ENCODE data around the gene FKBP7. TPM values are rescaled to one million over a fixed set of nuclear protein-coding genes. Genes with fewer than 3 reads are reported as not detected.

Gene FKBP7
- total and polyA plus RNA-seq, 2 donors from 2014 or later, result 8.2 to 10.8 TPM

GRCh38 chr2:178441426-178441825 lies 37.0 kb downstream of the FKBP7 start:
- H3K36me3 ChIP-seq (ENCODE audit: control insufficient read depth in 2 of 3, insufficient read depth in 3 of 3, low read length in 3 of 3), result peaks cover 14 to 47% (median 19%) of the 10 kb centered on the region in 3 donors
- intact Hi-C loops (cut with DNase I), result no loop called here
- no peak overlapping the region for H3K27ac ChIP-seq (ENCODE audit: low read depth in 2 of 2, low read length in 2 of 2)

GRCh38 chr2:178436662-178437061 lies 41.7 kb downstream of the FKBP7 start:
- FAIRE-seq (no peak), DNase-seq (no peak)
- intact Hi-C loops (cut with DNase I), result no loop called here
- Histone ChIP-seq H3K36me3 (ENCODE audit: control insufficient read depth in 2 of 3, insufficient read depth in 3 of 3, low read length in 3 of 3) (peaks cover 20 to 43% (median 20%) of the 10 kb centered on the region in 3 donors), H3K4me3 (ENCODE audit: low read length in 3 of 3) (no peak overlapping the region), H3K9me3 (ENCODE audit: control insufficient read depth in 2 of 3, insufficient read depth in 1 of 3, low read length in 3 of 3) (no peaks in the 10 kb centered on the region), H3K27me3 (ENCODE audit: control insufficient read depth, insufficient read depth, low read length) (no peaks in the 10 kb centered on the region), H3K27ac (ENCODE audit: low read depth in 2 of 2, low read length in 2 of 2) (no peak overlapping the region), H3K4me1 (ENCODE audit: control insufficient read depth in 2 of 3, insufficient read depth in 2 of 3, low read depth in 1 of 3, low read length in 3 of 3) (no peaks in the 10 kb centered on the region), H3K9ac (ENCODE audit: low read length in 3 of 3) (no peak overlapping the region)
- no peak for TF ChIP-seq CTCF (IDR thresholded peaks at IDR 0.05; ENCODE audit: borderline replicate concordance, extremely low read depth, insufficient read depth)

More at GRCh38 chr2:178441426-178441825, 37.0 kb downstream of the FKBP7 start:
- no peak overlapping the region for H3K4me3 ChIP-seq (ENCODE audit: low read length in 3 of 3)
- FAIRE-seq (no peak), DNase-seq (no peak)
- no peaks in the 10 kb centered on the region for H3K9me3 ChIP-seq (ENCODE audit: control insufficient read depth in 2 of 3, insufficient read depth in 1 of 3, low read length in 3 of 3)
- no peaks in the 10 kb centered on the region for H3K4me1 ChIP-seq (ENCODE audit: control insufficient read depth in 2 of 3, insufficient read depth in 2 of 3, low read depth in 1 of 3, low read length in 3 of 3)
- no peak overlapping the region for H3K9ac ChIP-seq (ENCODE audit: low read length in 3 of 3)
- no peak for TF ChIP-seq CTCF (IDR thresholded peaks at IDR 0.05; ENCODE audit: borderline replicate concordance, extremely low read depth, insufficient read depth)
- no peaks in the 10 kb centered on the region for H3K27me3 ChIP-seq (ENCODE audit: control insufficient read depth, insufficient read depth, low read length)

- Histone ChIP-seq H3K27me3 (ENCODE audit: control insufficient read depth, insufficient read depth, low read length) (no peaks in the 10 kb centered on the region), H3K36me3 (ENCODE audit: control insufficient read depth in 2 of 3, insufficient read depth in 3 of 3, low read length in 3 of 3) (peaks cover 8 to 30% (median 11%) of the 10 kb centered on the region in 3 donors), H3K9me3 (ENCODE audit: control insufficient read depth in 2 of 3, insufficient read depth in 1 of 3, low read length in 3 of 3) (peaks cover 0 to 5% (median 0%) of the 10 kb centered on the region in 3 donors), H3K27ac (ENCODE audit: low read depth in 2 of 2, low read length in 2 of 2) (no peak overlapping the region), H3K4me3 (ENCODE audit: low read length in 3 of 3) (no peak overlapping the region), H3K9ac (ENCODE audit: low read length in 3 of 3) (no peak overlapping the region), H3K4me1 (ENCODE audit: control insufficient read depth in 2 of 3, insufficient read depth in 2 of 3, low read depth in 1 of 3, low read length in 3 of 3) (no peaks in the 10 kb centered on the region)
- no peak for TF ChIP-seq CTCF (IDR thresholded peaks at IDR 0.05; ENCODE audit: borderline replicate concordance, extremely low read depth, insufficient read depth)
- DNase-seq (no peak), FAIRE-seq (no peak)
- intact Hi-C loops (cut with DNase I), result no loop called here
These were observed 49.1 kb downstream of the FKBP7 start for GRCh38 chr2:178429336-178429735.

GRCh38 chr2:178428396-178428806 lies 50.0 kb downstream of the FKBP7 start:
- H3K9ac ChIP-seq (ENCODE audit: low read length in 3 of 3), result no peak overlapping the region
- FAIRE-seq, result no peak
- DNase-seq, result no peak

More at GRCh38 chr2:178428396-178428806, 50.0 kb downstream of the FKBP7 start:
- Histone ChIP-seq H3K27ac (ENCODE audit: low read depth in 2 of 2, low read length in 2 of 2) (no peak overlapping the region), H3K27me3 (ENCODE audit: control insufficient read depth, insufficient read depth, low read length) (no peaks in the 10 kb centered on the region), H3K36me3 (ENCODE audit: control insufficient read depth in 2 of 3, insufficient read depth in 3 of 3, low read length in 3 of 3) (peaks cover 5 to 29% (median 11%) of the 10 kb centered on the region in 3 donors), H3K4me3 (ENCODE audit: low read length in 3 of 3) (no peak overlapping the region), H3K4me1 (ENCODE audit: control insufficient read depth in 2 of 3, insufficient read depth in 2 of 3, low read depth in 1 of 3, low read length in 3 of 3) (no peaks in the 10 kb centered on the region), H3K9me3 (ENCODE audit: control insufficient read depth in 2 of 3, insufficient read depth in 1 of 3, low read length in 3 of 3) (peaks cover 0 to 5% (median 0%) of the 10 kb centered on the region in 3 donors)
- no peak for TF ChIP-seq CTCF (IDR thresholded peaks at IDR 0.05; ENCODE audit: borderline replicate concordance, extremely low read depth, insufficient read depth)
- intact Hi-C loops (cut with DNase I), result no loop called here

Data from kidney (tissue), 14 donors.